Coronary artery (tissue), 2 donors: Measurements from ENCODE around the gene ARHGAP24.
"Not testable (repeated sequence)": the region's sequence is repeated elsewhere in the genome, so short reads cannot be mapped to it uniquely, and the experiment has no call there.

Source experiments
- DNase-seq: peaks from one replicate; pipeline ENCODE4 v3.0.0-alpha.2; 2017; ENCODE audit warnings: low spot score
- H3K27ac ChIP-seq, 2 donors: fragments of 200-600 bp; sonication (generic); one replicate each; pipeline ENCODE4 v1.5.1; 2016 to 2019
- H3K4me3 ChIP-seq: fragments of 200-600 bp; sonication (generic); 2 replicates; pipeline ENCODE4 v1.5.1; 2016; ENCODE audit warnings: mild to moderate bottlenecking, moderate library complexity
- CTCF ChIP-seq: fragments of 200-600 bp; sonication (generic); IDR thresholded peaks from one replicate; pipeline ENCODE4 v1.5.1; 2019; ENCODE audit warnings: antibody characterized with exemption

The ARHGAP24 gene

GRCh38 chr4:85836588-85837438 lies 361.9 kb downstream of the ARHGAP24 start:
- peak overlapping the region; percentile 54 to 59 for H3K27ac ChIP-seq
- no peak for TF ChIP-seq CTCF
- DNase-seq = no peak
- peak overlapping the region; percentile 42 for H3K4me3 ChIP-seq

- TF ChIP-seq CTCF = no peak
- Histone ChIP-seq H3K27ac (peak overlapping the region; percentile 54 to 59), H3K4me3 (peak overlapping the region; percentile 42)
- no peak for DNase-seq
Measured at GRCh38 chr4:85837439-85837733, 362.4 kb downstream of the ARHGAP24 start.

GRCh38 chr4:85839981-85840451 lies 365.1 kb downstream of the ARHGAP24 start:
- H3K27ac ChIP-seq = peak overlapping the region; percentile 63 to 65
- not testable (repeated sequence) for H3K4me3 ChIP-seq, DNase-seq

- no peak for DNase-seq
- Histone ChIP-seq H3K4me3 (no peak overlapping the region), H3K27ac (peak overlapping the region; percentile 65 to 85)
- TF ChIP-seq CTCF = no peak
Measured at GRCh38 chr4:85842540-85842939, 367.6 kb downstream of the ARHGAP24 start.

- not testable (repeated sequence) for H3K27ac ChIP-seq, DNase-seq, H3K4me3 ChIP-seq
Measured at GRCh38 chr4:85853740-85854139, 378.8 kb downstream of the ARHGAP24 start.

GRCh38 chr4:85854546-85854945 lies 379.6 kb downstream of the ARHGAP24 start:
- peak overlapping the region in 1 of 2 donors; percentile 39 for H3K27ac ChIP-seq
- no peak for DNase-seq
- H3K4me3 ChIP-seq = no peak overlapping the region
- no peak for TF ChIP-seq CTCF

GRCh38 chr4:85860066-85860740 lies 385.3 kb downstream of the ARHGAP24 start:
- H3K4me3 ChIP-seq = no peak overlapping the region
- H3K27ac ChIP-seq = peak overlapping the region in 1 of 2 donors; percentile 10
- TF ChIP-seq CTCF = no peak
- DNase-seq = no peak
